ENCODE measurements around the gene ZNF554.
"Not testable (repeated sequence)": the region's sequence is repeated elsewhere in the genome, so short reads cannot be mapped to it uniquely, and the experiment has no call there.

The ZNF554 gene

DNA sequence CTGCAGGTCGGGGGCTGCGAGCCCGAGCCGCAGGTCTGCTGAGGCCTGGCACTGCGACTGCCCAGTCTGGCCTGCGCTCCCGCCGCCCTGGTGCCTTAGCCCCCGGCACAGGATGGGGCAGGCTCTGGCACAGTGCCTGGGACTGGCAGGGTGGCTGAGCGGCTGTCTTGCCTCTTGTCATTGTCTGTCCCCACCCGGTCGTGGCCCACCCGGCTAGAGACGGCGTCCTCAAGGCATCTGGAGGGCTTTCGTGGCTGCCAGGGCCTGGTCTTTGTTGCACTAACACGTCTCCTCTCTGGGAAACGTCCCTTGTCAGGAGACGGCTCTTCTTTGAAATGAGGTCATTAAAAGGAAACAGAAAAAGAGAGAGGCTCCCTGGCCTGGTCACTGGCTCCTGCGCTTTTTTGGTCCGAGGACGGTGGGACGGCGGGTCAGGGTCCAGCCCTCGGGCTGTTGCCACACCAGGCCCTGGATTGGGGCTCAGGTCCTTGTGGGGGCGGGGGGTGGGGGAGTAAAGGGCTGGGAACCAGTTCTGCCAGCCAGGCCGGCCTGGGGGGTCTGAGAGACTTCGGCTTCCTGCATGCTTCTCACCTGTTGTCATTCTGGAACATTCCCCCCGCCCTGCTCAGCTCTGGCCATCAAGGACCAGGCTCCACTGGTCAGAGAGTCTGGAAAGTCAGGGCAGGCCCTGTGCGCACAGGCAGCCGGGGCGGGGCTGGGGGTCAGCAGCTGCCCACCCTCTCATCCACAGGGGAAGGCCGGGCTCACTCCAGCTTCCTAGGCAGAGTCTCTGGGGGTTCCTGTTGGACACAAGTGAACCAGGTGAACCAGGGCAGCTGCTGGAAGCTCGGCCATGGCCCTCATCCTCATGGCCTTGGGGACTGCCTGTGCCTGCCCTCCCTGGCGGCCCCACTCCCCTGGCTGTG is 6.2 kb upstream of the ZNF554 start:
- no peak overlapping the region for H3K4me3 ChIP-seq (ENCODE audit: low read depth, low read length)
- TF ChIP-seq, protein P1, sequence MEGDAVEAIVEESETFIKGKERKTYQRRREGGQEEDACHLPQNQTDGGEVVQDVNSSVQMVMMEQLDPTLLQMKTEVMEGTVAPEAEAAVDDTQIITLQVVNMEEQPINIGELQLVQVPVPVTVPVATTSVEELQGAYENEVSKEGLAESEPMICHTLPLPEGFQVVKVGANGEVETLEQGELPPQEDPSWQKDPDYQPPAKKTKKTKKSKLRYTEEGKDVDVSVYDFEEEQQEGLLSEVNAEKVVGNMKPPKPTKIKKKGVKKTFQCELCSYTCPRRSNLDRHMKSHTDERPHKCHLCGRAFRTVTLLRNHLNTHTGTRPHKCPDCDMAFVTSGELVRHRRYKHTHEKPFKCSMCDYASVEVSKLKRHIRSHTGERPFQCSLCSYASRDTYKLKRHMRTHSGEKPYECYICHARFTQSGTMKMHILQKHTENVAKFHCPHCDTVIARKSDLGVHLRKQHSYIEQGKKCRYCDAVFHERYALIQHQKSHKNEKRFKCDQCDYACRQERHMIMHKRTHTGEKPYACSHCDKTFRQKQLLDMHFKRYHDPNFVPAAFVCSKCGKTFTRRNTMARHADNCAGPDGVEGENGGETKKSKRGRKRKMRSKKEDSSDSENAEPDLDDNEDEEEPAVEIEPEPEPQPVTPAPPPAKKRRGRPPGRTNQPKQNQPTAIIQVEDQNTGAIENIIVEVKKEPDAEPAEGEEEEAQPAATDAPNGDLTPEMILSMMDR (IDR thresholded peaks at IDR 0.05; ENCODE audit: borderline replicate concordance, insufficient read depth, low read depth, low read length) = no peak

DNA sequence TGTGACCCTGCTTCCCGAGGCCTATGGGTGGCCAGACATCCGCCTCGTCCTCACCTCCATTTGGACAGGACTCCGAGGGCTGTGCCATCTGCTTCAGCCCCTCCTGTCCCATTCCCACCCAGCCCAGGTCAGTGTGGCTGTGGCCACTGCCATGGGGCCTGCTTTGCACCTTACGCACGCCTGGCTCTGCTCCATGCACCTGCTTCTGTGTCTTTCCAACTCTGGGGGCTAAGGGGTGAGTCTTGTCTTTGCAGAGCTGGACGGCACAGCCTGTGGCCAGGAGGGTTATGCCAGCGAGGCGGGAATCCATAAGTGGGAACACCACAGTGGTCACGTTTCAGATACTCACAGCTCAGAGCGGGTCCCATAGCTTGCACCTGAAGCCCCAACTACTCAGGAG is 5.2 kb upstream of the ZNF554 start:
- TF ChIP-seq, protein P1 (IDR thresholded peaks at IDR 0.05; ENCODE audit: borderline replicate concordance, insufficient read depth, low read depth, low read length) = no peak
- H3K4me3 ChIP-seq (ENCODE audit: low read depth, low read length) = no peak overlapping the region

DNA sequence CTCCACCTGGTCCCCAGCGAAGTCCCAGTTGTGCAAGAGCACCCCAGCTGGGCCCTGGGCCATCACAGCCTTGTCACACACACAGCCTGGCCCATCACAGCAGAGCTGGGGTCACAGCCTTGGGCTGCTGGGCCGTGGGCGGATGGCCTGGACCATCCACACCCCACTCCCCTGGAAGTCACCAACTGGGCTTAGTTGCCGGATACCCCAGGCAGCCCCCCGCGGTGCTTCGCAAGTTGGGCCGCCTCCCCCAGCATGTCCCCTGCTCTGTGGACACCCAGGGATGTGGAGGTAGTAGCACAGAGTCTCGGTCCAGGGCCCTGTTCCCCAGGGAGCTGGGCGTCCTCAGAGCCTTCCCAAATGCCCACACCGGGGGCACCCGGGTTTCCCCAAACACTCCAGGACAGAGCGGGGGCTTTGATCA is 4.5 kb upstream of the ZNF554 start:
- no peak overlapping the region for H3K4me3 ChIP-seq (ENCODE audit: low read depth, low read length)
- TF ChIP-seq, protein P1 (IDR thresholded peaks at IDR 0.05; ENCODE audit: borderline replicate concordance, insufficient read depth, low read depth, low read length) = no peak

DNA sequence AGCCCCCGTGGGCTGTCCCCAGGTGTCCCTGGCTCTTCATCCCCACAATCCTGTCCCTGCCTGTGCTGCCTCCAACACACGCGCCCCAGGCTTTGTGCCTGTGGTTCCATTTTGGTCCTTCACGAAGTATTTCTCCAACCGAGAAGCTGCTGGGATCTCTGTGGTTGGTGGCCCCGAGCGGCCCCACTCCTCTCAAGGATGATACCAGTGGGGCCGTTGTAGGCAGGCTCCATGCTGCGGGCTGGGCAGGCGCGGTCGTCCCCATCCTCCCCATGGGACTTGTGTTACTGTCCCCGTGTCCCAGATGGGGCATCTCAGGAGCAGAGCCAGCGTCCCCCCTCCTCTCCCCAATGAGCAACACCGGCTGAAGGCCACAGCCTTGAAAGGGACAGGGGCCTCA is 3.7 kb upstream of the ZNF554 start:
- TF ChIP-seq, protein P1 (IDR thresholded peaks at IDR 0.05; ENCODE audit: borderline replicate concordance, insufficient read depth, low read depth, low read length) = no peak
- no peak overlapping the region for H3K4me3 ChIP-seq (ENCODE audit: low read depth, low read length)

DNA sequence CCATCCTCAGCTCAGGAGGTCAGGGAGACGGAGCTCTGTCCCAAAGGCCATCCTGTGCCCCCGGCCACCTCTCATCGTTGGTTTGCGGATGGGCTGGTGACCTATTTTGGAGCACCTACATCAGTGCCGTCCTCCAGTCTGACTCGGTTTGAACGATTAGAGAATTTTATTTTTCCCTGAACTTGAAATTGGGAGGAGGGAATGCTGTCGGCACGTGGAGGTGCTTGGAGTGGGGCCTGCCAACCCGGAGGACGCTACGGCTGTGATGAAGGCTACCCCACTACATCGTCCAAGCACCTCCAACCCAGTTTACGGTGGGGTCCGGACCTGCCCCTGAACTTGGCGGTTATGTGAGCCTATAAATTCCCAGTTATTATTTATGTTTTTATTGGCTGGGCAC is 3.0 kb upstream of the ZNF554 start:
- TF ChIP-seq, protein P1 (IDR thresholded peaks at IDR 0.05; ENCODE audit: borderline replicate concordance, insufficient read depth, low read depth, low read length) = no peak
- no peak overlapping the region for H3K4me3 ChIP-seq (ENCODE audit: low read depth, low read length)

DNA sequence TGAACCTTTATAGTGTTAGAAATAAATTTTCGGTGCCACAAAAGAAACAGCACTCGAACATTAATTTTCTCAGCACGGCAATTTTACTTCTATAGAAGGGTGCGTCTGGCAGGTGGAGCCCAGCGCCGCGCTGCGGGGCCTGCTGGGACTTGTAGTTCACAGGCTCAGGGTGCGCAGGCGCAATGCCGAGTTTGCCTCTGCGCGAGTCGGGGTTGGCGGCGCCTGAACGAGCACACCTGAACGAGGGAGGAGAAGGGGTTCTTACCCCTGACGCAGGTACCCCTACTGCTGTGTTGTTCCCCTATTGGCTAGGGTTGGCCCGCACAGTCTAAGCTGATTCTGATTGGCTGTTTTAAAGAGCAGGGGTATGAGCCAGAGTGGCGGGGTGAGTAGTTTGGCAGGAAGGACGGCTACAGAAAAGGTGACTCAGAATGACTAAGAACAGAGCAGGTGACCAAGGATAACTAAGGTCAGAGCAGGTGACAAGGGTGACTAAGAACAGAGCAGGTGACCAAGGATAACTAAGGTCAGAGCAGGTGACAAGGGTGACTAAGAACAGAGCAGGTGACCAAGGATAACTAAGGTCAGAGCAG is 2.3 kb upstream of the ZNF554 start:
- not testable (repeated sequence) for H3K4me3 ChIP-seq (ENCODE audit: low read depth, low read length)

DNA sequence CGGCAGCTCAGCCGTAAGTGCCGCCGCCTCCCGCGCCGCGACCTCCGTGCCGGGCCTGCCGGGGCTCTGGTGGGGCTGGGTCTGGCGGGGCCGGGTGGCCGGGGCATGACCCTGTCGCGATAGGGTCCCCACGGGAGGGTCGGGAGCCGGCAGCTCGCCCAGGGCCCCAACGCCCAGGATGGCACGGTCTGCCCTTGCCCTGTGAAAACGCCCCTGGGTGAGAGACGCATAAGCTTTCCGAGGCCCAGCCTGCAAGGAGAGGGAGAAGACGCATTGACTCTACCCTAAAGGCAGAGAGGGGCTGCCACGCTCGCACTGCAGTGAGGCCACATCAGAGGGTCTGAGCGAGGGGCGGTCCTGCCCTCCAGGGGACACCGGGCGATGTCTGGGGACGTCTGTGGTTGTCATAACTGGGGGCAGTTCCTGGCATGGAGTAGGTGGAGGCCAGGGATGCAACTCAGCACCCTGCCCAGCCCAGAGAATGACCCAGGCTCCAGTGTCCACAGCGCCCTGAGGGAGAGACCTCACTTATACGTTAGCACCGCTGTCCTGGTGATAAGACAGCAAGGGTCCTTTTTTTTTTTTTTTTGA is 539 bp downstream of the ZNF554 start:
- TF ChIP-seq, protein P1 (IDR thresholded peaks at IDR 0.05; ENCODE audit: borderline replicate concordance, insufficient read depth, low read depth, low read length) = no peak
- H3K4me3 ChIP-seq (ENCODE audit: low read depth, low read length) = peak overlapping the region; percentile 69
